Skeletal muscle satellite cell (primary cell): Measurements from ENCODE around the gene SLC39A11.

ENCODE experiments used
- H3K27me3 ChIP-seq: 2 replicates; pipeline ENCODE4 v1.7.0; 2013; ENCODE audit warnings: low read length; ENCODE audit not compliant: control insufficient read depth, insufficient read depth
- H3K36me3 ChIP-seq: 2 replicates; pipeline ENCODE4 v1.7.0; 2013; ENCODE audit warnings: mild to moderate bottlenecking, control low read depth, low read length; ENCODE audit not compliant: insufficient read depth
- H3K4me1 ChIP-seq: 2 replicates; pipeline ENCODE4 v1.7.0; 2013; ENCODE audit warnings: low read length; ENCODE audit not compliant: control insufficient read depth, insufficient read depth
- H3K4me2 ChIP-seq: 2 replicates; pipeline ENCODE4 v1.7.0; 2013; ENCODE audit warnings: mild to moderate bottlenecking, low read length
- H3K4me3 ChIP-seq: 2 replicates; pipeline ENCODE4 v1.7.0; 2013; ENCODE audit warnings: low read length
- H3K9ac ChIP-seq: 2 replicates; pipeline ENCODE4 v1.7.0; 2013; ENCODE audit warnings: mild to moderate bottlenecking, low read depth, low read length, moderate library complexity
- H3K9me3 ChIP-seq: replicated peaks from 2 replicates; pipeline ENCODE4 v1.7.0; 2013; ENCODE audit warnings: mild to moderate bottlenecking, control low read depth, low read length

SLC39A11 gene

GRCh38 chr17:72982680-72983079, 109.8 kb downstream of the SLC39A11 start:
- no peak overlapping the region for H3K9ac ChIP-seq
- H3K9me3 ChIP-seq: no peaks in the 10 kb centered on the region
- H3K27me3 ChIP-seq: no peaks in the 10 kb centered on the region
- no peak overlapping the region for H3K4me3 ChIP-seq
- H3K4me1 ChIP-seq: peaks cover 13% of the 10 kb centered on the region
- H3K36me3 ChIP-seq: no peaks in the 10 kb centered on the region
- H3K4me2 ChIP-seq: no peak overlapping the region

- Histone ChIP-seq H3K9me3 (no peaks in the 10 kb centered on the region), H3K4me2 (no peak overlapping the region), H3K4me1 (peaks cover 20% of the 10 kb centered on the region), H3K4me3 (no peak overlapping the region), H3K9ac (no peak overlapping the region), H3K36me3 (no peaks in the 10 kb centered on the region), H3K27me3 (no peaks in the 10 kb centered on the region)
These were observed 113.8 kb downstream of the SLC39A11 start for GRCh38 chr17:72978593-72979218.

DNA sequence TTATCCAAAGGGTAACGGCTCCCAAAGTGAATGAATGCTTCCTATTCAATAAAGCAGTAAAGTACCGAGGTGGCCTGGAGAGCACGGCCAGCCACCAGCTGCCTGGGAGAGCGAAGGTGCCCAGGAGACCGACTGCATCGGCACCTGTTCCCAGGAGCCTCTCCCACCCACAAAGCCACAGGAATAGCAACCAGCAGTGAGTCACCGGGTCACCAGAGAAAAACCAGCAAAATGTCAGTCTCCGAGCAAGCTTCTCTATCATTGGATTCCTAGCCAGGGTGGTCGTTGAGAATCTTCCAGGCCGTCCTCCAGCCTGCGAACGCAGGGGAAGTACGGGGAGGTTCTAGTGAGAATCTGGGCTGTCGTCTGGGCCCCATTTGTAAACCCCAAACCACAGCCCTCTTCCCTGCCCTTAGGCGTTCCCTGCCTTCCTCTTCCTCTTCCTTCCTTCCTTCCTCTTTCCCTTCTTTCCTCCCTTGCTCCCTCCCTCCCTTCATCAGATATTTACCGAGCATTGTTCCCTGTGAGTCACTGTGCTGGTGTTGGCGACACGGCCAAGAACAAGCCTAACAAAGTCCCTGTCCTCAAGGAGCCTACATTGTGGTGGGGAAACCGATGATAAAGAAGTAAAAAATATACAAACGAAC, 114.6 kb downstream of the SLC39A11 start:
- Histone ChIP-seq H3K4me2 (peak overlapping the region; percentile 43), H3K36me3 (no peaks in the 10 kb centered on the region), H3K9me3 (no peaks in the 10 kb centered on the region), H3K4me1 (peaks cover 20% of the 10 kb centered on the region), H3K4me3 (no peak overlapping the region), H3K27me3 (no peaks in the 10 kb centered on the region), H3K9ac (peak overlapping the region; percentile 43)

- H3K9me3 ChIP-seq: no peaks in the 10 kb centered on the region
- peak overlapping the region; percentile 43 for H3K4me2 ChIP-seq
- peak overlapping the region; percentile 43 for H3K9ac ChIP-seq
- H3K27me3 ChIP-seq: no peaks in the 10 kb centered on the region
- H3K36me3 ChIP-seq: no peaks in the 10 kb centered on the region
- H3K4me1 ChIP-seq: peaks cover 20% of the 10 kb centered on the region
- no peak overlapping the region for H3K4me3 ChIP-seq
These were observed 115.3 kb downstream of the SLC39A11 start for GRCh38 chr17:72976971-72977770.

DNA sequence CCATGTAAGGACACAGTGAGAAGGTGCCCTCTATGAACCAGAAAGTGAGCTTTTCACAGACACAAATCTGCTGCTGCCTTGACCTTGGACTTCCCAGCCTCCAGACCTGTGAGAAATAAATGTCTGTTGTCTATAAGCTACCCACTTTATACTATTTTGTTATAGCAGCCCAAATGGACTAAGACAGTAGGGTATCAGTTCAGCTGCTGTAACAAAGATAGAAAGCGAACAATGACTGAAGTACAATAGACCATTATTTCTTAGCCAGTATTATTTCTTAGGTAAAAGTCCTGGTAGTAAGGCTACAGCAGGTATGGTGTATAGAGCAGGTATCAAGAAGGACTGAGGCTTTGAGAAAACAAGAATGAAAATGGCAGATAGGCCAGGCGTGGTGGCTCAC, 117.0 kb downstream of the SLC39A11 start:
- Histone ChIP-seq H3K36me3 (no peaks in the 10 kb centered on the region), H3K4me3 (no peak overlapping the region), H3K9ac (no peak overlapping the region), H3K4me2 (no peak overlapping the region), H3K9me3 (no peaks in the 10 kb centered on the region), H3K4me1 (peaks cover 20% of the 10 kb centered on the region), H3K27me3 (no peaks in the 10 kb centered on the region)

DNA sequence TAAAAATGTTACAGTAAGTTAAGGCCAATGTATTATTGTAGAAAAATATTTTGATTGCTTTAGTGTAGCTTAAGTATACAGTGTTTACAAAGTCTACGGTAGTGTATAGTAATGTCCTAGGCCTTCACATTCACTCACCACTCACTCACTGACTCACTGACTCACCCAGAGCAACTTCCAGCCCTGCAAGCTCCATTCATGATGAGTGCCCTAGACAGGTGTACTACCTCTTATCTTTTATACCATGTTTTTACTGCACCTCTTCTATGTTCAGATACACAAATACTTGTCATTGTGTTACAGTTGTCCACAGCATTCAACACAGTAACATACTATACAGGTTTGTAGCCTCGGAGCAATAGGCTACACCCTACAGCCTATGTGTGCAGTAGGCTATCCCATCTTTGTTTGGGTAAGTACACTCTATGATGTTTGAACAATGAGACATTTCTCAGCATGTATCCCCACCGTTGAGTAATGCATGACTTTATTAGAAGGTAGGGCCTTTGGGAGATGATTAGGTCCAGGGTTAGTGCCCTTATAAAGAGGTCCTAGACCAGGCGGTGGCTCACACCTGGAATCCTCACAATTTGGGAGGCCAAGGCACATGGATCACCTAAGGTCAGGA, 117.8 kb downstream of the SLC39A11 start:
- Histone ChIP-seq H3K9ac (no peak overlapping the region), H3K4me3 (no peak overlapping the region), H3K9me3 (no peaks in the 10 kb centered on the region), H3K27me3 (no peaks in the 10 kb centered on the region), H3K4me2 (no peak overlapping the region), H3K36me3 (no peaks in the 10 kb centered on the region), H3K4me1 (peaks cover 20% of the 10 kb centered on the region)

GRCh38 chr17:72972263-72972951, 120.1 kb downstream of the SLC39A11 start:
- no peak overlapping the region for H3K4me3 ChIP-seq
- no peak overlapping the region for H3K9ac ChIP-seq
- H3K36me3 ChIP-seq: no peaks in the 10 kb centered on the region
- no peaks in the 10 kb centered on the region for H3K27me3 ChIP-seq
- H3K4me1 ChIP-seq: peaks cover 16% of the 10 kb centered on the region
- no peak overlapping the region for H3K4me2 ChIP-seq
- H3K9me3 ChIP-seq: no peaks in the 10 kb centered on the region

DNA sequence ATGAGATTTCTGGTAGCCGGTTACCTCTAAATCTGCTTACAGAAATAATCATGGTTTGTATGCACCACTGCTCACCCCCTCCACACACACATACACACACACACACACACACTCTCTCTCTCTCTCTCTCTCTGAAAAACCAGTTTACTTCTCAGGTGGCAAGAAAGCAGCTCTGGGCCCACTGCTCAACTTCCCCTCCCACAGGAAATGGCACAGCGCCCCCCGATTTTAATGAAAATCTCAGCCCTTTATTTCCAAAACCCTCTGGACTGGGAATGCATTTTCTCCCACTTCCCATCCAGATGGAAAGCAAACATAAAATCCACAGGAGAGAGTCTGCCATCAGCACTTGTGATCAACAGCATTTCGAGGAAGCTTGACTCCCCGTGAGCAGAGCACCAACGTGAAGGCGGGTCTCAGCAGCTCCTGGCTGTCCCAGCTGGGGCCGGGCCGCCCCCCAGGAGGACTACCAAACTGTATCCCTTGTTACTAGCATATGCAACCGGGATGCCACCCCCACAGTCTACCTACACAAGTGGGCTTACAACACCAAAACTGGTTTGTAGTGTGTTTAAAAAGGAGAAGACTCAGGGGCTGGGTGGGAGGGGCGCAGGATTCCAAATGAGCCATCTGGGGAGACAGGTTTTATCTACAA, 121.1 kb downstream of the SLC39A11 start:
- Histone ChIP-seq H3K9ac (no peak overlapping the region), H3K4me2 (no peak overlapping the region)

GRCh38 chr17:72970797-72971196, 121.7 kb downstream of the SLC39A11 start:
- no peak overlapping the region for H3K4me3 ChIP-seq
- no peaks in the 10 kb centered on the region for H3K27me3 ChIP-seq
- H3K9me3 ChIP-seq: no peaks in the 10 kb centered on the region
- H3K36me3 ChIP-seq: no peaks in the 10 kb centered on the region
- no peak overlapping the region for H3K4me2 ChIP-seq
- peaks cover 8% of the 10 kb centered on the region for H3K4me1 ChIP-seq
- no peak overlapping the region for H3K9ac ChIP-seq

More for the DNA sequence above, 121.1 kb downstream of the SLC39A11 start:
- Histone ChIP-seq H3K4me3 (no peak overlapping the region), H3K9me3 (no peaks in the 10 kb centered on the region), H3K27me3 (no peaks in the 10 kb centered on the region), H3K4me1 (peaks cover 8% of the 10 kb centered on the region), H3K36me3 (no peaks in the 10 kb centered on the region)

DNA sequence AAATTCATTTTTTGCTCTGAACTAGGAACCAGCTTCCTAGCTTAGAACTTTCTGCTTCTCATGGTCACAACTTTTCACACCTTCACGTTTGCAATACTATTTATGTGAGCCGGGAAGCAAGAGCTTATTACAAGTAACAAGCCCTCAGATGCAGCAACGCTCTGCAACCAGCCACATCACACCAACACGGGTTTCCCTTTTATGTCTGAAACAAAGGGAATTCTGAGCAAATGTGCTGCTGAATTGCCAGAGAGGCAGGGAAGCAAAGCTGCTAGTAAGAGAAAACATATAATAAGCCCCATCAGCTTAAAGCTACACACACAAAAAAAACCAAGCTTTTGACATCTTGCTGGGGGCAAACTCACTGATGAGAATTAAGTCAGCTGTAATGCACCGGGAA, 122.2 kb downstream of the SLC39A11 start:
- Histone ChIP-seq H3K27me3 (no peaks in the 10 kb centered on the region), H3K9me3 (no peaks in the 10 kb centered on the region), H3K36me3 (no peaks in the 10 kb centered on the region), H3K4me3 (no peak overlapping the region), H3K9ac (no peak overlapping the region), H3K4me1 (peaks cover 8% of the 10 kb centered on the region), H3K4me2 (no peak overlapping the region)
